ENCODE results near the gene ARHGAP30.
"Not testable (repeated sequence)": the region's sequence is repeated elsewhere in the genome, so short reads cannot be mapped to it uniquely, and the experiment has no call there.

DNA sequence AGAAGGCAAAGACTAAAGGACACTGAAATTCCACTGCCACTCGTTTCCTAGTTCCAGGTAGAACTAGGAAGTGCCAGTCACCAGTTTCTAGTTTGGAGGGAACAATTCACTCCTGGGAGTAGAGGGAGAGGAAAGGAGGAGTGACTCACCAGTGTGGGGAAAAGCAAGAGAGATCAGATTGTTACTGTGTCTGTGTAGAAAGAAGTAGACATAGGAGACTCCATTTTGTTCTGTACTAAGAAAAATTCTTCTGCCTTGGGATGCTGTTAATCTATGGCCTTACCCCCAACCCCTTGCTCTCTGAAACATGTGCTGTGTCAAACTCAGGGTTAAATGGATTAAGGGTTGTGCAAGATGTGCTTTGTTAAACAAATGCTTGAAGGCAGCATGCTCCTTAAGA, 53.0 kb downstream of the ARHGAP30 start:
- TF ChIP-seq, protein P1, sequence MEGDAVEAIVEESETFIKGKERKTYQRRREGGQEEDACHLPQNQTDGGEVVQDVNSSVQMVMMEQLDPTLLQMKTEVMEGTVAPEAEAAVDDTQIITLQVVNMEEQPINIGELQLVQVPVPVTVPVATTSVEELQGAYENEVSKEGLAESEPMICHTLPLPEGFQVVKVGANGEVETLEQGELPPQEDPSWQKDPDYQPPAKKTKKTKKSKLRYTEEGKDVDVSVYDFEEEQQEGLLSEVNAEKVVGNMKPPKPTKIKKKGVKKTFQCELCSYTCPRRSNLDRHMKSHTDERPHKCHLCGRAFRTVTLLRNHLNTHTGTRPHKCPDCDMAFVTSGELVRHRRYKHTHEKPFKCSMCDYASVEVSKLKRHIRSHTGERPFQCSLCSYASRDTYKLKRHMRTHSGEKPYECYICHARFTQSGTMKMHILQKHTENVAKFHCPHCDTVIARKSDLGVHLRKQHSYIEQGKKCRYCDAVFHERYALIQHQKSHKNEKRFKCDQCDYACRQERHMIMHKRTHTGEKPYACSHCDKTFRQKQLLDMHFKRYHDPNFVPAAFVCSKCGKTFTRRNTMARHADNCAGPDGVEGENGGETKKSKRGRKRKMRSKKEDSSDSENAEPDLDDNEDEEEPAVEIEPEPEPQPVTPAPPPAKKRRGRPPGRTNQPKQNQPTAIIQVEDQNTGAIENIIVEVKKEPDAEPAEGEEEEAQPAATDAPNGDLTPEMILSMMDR (IDR thresholded peaks at IDR 0.05; ENCODE audit: control extremely low read depth in 1 of 3, insufficient read depth in 1 of 3, low read depth in 1 of 3, low read length in 3 of 3), result not testable (repeated sequence)
- TF ChIP-seq EZH2 (IDR thresholded peaks at IDR 0.05; ENCODE audit: low read depth, low read length, severe bottlenecking); NRF1 (IDR thresholded peaks at IDR 0.05; ENCODE audit: low read depth, low read length); SAP30 (IDR thresholded peaks at IDR 0.05; ENCODE audit: insufficient read depth, insufficient replicate concordance, low read length); TEAD4 (IDR thresholded peaks at IDR 0.05; ENCODE audit: low read depth, low read length); EP300 (IDR thresholded peaks at IDR 0.05; ENCODE audit: borderline replicate concordance in 1 of 2, low read depth in 2 of 2, low read length in 2 of 2); CEBPB (IDR thresholded peaks at IDR 0.05; ENCODE audit: low read depth, low read length); POLR2AphosphoS5 (IDR thresholded peaks at IDR 0.05; ENCODE audit: low read depth, low read length); ZNF274 (IDR thresholded peaks at IDR 0.05; ENCODE audit: borderline replicate concordance, extremely low read depth, low read length); KDM1A (IDR thresholded peaks at IDR 0.05; ENCODE audit: borderline replicate concordance, low read length): not testable (repeated sequence)
- TF ChIP-seq, protein P2, sequence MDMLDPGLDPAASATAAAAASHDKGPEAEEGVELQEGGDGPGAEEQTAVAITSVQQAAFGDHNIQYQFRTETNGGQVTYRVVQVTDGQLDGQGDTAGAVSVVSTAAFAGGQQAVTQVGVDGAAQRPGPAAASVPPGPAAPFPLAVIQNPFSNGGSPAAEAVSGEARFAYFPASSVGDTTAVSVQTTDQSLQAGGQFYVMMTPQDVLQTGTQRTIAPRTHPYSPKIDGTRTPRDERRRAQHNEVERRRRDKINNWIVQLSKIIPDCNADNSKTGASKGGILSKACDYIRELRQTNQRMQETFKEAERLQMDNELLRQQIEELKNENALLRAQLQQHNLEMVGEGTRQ (IDR thresholded peaks at IDR 0.05; ENCODE audit: low read length), result not testable (repeated sequence)
- TF ChIP-seq, protein P3, sequence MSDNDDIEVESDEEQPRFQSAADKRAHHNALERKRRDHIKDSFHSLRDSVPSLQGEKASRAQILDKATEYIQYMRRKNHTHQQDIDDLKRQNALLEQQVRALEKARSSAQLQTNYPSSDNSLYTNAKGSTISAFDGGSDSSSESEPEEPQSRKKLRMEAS (IDR thresholded peaks at IDR 0.05), result not testable (repeated sequence)

Data from H1 (cell line).